Transverse colon (tissue), 4 donors: ENCODE results near the gene CLCA2. TPM values are rescaled to one million over a fixed set of nuclear protein-coding genes. Genes with fewer than 3 reads are reported as not detected.

ENCODE experiments used
- DNase-seq: peaks from one replicate; pipeline ENCODE4 v3.0.0-alpha.2; 2019
- H3K27ac ChIP-seq, 4 donors: fragments of 200-600 bp; sonication (generic); 2 replicates each; pipeline ENCODE4 v1.5.1; 2016 to 2018; ENCODE audit warnings: inconsistent platforms in 4 of 4
- H3K27me3 ChIP-seq: fragments of 200-600 bp; sonication (generic); 2 replicates; pipeline ENCODE4 v1.5.1; 2017; ENCODE audit warnings: inconsistent platforms
- H3K36me3 ChIP-seq, 4 donors: fragments of 200-600 bp; sonication (generic); 2 replicates each; pipeline ENCODE4 v1.5.1; 2017 to 2019; ENCODE audit warnings: inconsistent platforms in 4 of 4
- H3K4me1 ChIP-seq, 4 donors: fragments of 200-600 bp; sonication (generic); 2 replicates each; pipeline ENCODE4 v1.5.1; 2017 to 2020; ENCODE audit warnings: inconsistent platforms in 4 of 4
- H3K4me3 ChIP-seq, 4 donors: fragments of 200-600 bp; sonication (generic); 1 replicate in 1 of 4; 2 replicates in 3 of 4; pipeline versions ENCODE4 v1.5.1 to v1.6.1; 2017 to 2019; ENCODE audit warnings: inconsistent platforms in 4 of 4
- H3K9me3 ChIP-seq, 2 donors: fragments of 200-600 bp; sonication (generic); 2 replicates each; pipeline ENCODE4 v1.5.1; 2017 to 2019; ENCODE audit warnings: inconsistent platforms in 2 of 2
- CTCF ChIP-seq, 5 experiments: fragments of 200-600 bp in 3 of 5; fragments of 450-650 bp in 2 of 5; sonication (generic) in 3 of 5; IDR thresholded peaks; 1 replicate in 2 of 5; 2 replicates in 3 of 5; pipeline ENCODE4 v1.5.1; 2016 to 2017; ENCODE audit warnings: antibody characterized with exemption in 5 of 5, inconsistent platforms in 3 of 5, mild to moderate bottlenecking in 2 of 5, moderate library complexity in 1 of 5
- EP300 ChIP-seq: sonication (generic); formaldehyde crosslinking; IDR thresholded peaks from one replicate; pipeline ENCODE4 v1.6.1; 2017; ENCODE audit warnings: antibody characterized with exemption, low read depth
- POLR2A ChIP-seq: fragments of 450-650 bp; IDR thresholded peaks from one replicate; pipeline ENCODE4 v1.6.1; 2016; ENCODE audit warnings: antibody characterized with exemption, mild to moderate bottlenecking, moderate library complexity
- POLR2AphosphoS5 ChIP-seq, 3 donors: sonication (generic); formaldehyde crosslinking; IDR thresholded peaks; one replicate each; pipeline ENCODE4 v1.6.1; 2016; ENCODE audit warnings: antibody characterized with exemption in 3 of 3
- WGBS, 2 donors: methylation state at CpG; one replicate each; pipeline ENCODE4 v1.1.5; 2018; ENCODE audit warnings: low coverage in 1 of 2; 5-methylcytosine and 5-hydroxymethylcytosine counted together
- in situ Hi-C, 4 donors: fragments of 200-750 bp; cut with MboI; loops; one replicate each; pipeline versions ENCODE4 v1.15.0 to v1.15.1; 2017; ENCODE audit warnings: low sequenced_read_pairs in 3 of 4, low pct_ligation_motif_present in 1 of 4, low pct_unique_long_range_greater_than_20kb in 1 of 4
- intact Hi-C: fragments of 100-400 bp; cut with DNase I; formaldehyde crosslinking; loops from one replicate; pipeline ENCODE4 v1.15.1; 2023; ENCODE audit warnings: low total_unique reads
- total RNA-seq, 4 donors: library from RNA; depleted of rRNA; stranded (reverse); fragments of >200 nt; gene quantifications; one replicate each; pipeline ENCODE4 v1.1.0, GENCODE V29; 2016

Gene CLCA2
- total RNA-seq, 4 donors from 2014 or later: 1.1 to 1.7 TPM; not detected in 2

DNA sequence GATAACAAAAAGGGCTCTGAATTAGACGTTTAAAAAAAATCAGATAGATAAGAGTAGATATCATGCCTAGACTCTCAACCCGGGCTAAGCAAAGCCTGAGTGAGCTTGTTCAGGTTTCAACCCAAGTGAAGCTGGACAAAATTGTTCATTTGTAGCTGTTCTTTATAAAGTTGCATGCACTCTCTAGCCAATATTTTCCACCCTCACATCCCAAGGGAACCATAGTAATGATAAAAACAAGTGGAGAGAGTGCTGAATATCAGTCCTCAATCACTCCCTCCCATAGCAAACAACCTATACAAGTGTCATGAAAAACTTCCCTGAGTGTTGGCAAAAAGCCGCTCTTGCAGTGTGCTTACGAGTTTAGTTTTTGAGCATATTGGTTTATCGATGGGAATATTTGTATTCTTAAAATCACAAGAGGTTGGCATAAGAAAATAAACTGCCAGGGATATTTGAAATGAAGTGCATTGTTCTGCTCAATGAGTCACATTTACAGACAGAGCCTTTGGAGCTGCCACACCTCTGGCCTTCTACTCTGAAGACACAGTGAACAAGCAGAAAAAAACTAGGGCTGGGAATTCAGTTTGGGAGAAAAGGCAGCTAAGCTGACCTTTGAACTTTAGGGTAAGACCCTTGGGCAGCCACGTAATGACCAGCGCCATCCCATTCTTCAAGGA lies 2.2 kb upstream of the CLCA2 start:
- H3K27ac ChIP-seq: no peak overlapping the region
- H3K27me3 ChIP-seq: no peaks in the 10 kb centered on the region
- H3K4me1 ChIP-seq: peaks cover 0 to 9% (median 4%) of the 10 kb centered on the region in 4 donors
- no peak for DNase-seq
- no peak overlapping the region for H3K4me3 ChIP-seq
- H3K36me3 ChIP-seq: no peaks in the 10 kb centered on the region
- no peaks in the 10 kb centered on the region for H3K9me3 ChIP-seq
- 55 to 75% methylated on average over 7 of the region's 7 CpGs for WGBS, 2 donors
- intact Hi-C loops: no loop called here
- in situ Hi-C loops: no loop called here
- no peak for TF ChIP-seq CTCF (IDR thresholded peaks at IDR 0.05)
- TF ChIP-seq POLR2A: no peak
- TF ChIP-seq POLR2AphosphoS5 (IDR thresholded peaks at IDR 0.05): no peak

GRCh38 chr1:86423473-86423872 lies 498 bp upstream of the CLCA2 start:
- no peak for TF ChIP-seq POLR2A
- TF ChIP-seq POLR2AphosphoS5 (IDR thresholded peaks at IDR 0.05): no peak
- no peak for TF ChIP-seq EP300
- no peak for TF ChIP-seq CTCF (IDR thresholded peaks at IDR 0.05)
- no peaks in the 10 kb centered on the region for H3K36me3 ChIP-seq
- H3K27ac ChIP-seq: no peak overlapping the region
- DNase-seq: no peak
- intact Hi-C loops (no loop called here), in situ Hi-C loops (no loop called here)
- H3K4me3 ChIP-seq: no peak overlapping the region
- peaks cover 0 to 14% (median 4%) of the 10 kb centered on the region in 4 donors for H3K4me1 ChIP-seq
- no peaks in the 10 kb centered on the region for H3K27me3 ChIP-seq
- H3K9me3 ChIP-seq: no peaks in the 10 kb centered on the region

DNA sequence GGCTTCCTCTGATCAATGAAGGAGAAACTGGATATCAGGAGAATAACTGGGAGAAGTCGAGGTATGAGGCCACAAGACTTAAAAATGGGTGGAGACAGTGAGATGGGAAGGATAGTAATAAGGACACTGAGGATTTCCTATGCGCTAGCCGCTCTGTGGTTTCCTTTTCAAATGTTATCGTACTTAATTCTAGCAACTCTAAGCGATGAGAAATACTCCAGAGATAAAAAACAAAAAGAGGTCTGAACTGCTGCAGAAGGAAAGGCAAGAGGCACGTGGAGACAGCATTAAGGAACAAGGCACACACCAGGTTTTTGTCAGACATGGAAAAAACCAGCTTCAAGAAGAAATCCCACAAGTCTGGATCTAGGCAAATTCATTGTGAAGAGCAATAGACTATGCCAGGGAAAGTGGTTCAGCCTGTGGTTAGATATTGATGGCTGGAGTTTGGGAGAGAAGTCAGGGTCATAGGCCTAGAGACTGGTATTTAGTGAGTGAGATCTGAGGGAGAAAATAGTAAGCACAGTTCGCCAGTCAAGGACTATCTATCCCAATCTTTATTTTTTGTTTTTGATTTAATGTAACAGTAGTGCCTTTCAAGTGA lies 5.3 kb downstream of the CLCA2 start:
- DNase-seq: no peak
- no peak for TF ChIP-seq EP300
- no peak for TF ChIP-seq POLR2AphosphoS5 (IDR thresholded peaks at IDR 0.05)
- no peak for TF ChIP-seq POLR2A
- TF ChIP-seq CTCF (IDR thresholded peaks at IDR 0.05): no peak
- intact Hi-C loops (no loop called here), in situ Hi-C loops (no loop called here)
- Histone ChIP-seq H3K4me1 (peaks cover 0 to 31% (median 13%) of the 10 kb centered on the region in 4 donors), H3K4me3 (no peak overlapping the region), H3K27me3 (no peaks in the 10 kb centered on the region), H3K36me3 (no peaks in the 10 kb centered on the region), H3K9me3 (no peaks in the 10 kb centered on the region), H3K27ac (peak overlapping the region; percentile 30 to 73 (median 50))
- WGBS, 2 donors: 79 to 80% methylated on average over 7 of the region's 7 CpGs

GRCh38 chr1:86429835-86430234 lies 5.9 kb downstream of the CLCA2 start:
- intact Hi-C loops (no loop called here), in situ Hi-C loops (no loop called here)
- 0 to 3% methylated on average over 1 to 3 of the region's 3 CpGs for WGBS, 2 donors
- DNase-seq: no peak
- Histone ChIP-seq H3K27ac (peak overlapping the region; percentile 33 to 73 (median 70)), H3K36me3 (no peaks in the 10 kb centered on the region), H3K9me3 (no peaks in the 10 kb centered on the region), H3K4me1 (peaks cover 0 to 31% (median 13%) of the 10 kb centered on the region in 4 donors), H3K27me3 (no peaks in the 10 kb centered on the region), H3K4me3 (no peak overlapping the region)
- TF ChIP-seq POLR2A (no peak), POLR2AphosphoS5 (IDR thresholded peaks at IDR 0.05) (peak; percentile 16 to 35 (median 32))

DNA sequence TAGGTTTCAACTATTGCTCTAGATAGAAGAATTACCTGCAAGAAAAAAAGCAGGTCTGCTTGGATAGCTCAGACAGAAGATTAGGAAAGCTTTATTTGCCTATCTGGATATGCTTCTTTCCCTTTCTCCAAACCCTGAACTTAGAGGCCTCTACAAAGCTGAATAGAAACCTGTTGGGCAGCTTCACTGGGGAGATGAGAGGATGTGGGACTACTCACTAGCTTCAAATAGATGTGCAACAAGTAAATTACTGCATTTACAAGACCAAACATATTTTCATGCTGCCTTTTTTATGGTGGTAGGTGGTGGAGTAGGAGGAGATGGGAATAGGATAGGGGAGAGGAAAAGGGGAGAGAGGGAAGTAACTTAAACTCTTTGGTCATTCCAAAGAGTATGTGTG lies 6.4 kb downstream of the CLCA2 start:
- Histone ChIP-seq H3K36me3 (no peaks in the 10 kb centered on the region), H3K4me1 (peaks cover 0 to 31% (median 13%) of the 10 kb centered on the region in 4 donors), H3K9me3 (no peaks in the 10 kb centered on the region), H3K27me3 (no peaks in the 10 kb centered on the region), H3K27ac (peak overlapping the region; percentile 33 to 73 (median 70)), H3K4me3 (no peak overlapping the region)
- in situ Hi-C loops: no loop called here
- intact Hi-C loops: no loop called here
- TF ChIP-seq EP300 (no peak), POLR2AphosphoS5 (IDR thresholded peaks at IDR 0.05) (no peak), POLR2A (no peak), CTCF (IDR thresholded peaks at IDR 0.05) (no peak)
- DNase-seq: no peak
